Muscle of back (tissue), 11 donors: ENCODE results near the gene SLC22A31. TPM values are rescaled to one million over a fixed set of nuclear protein-coding genes. Genes with fewer than 3 reads are reported as not detected.

Source experiments
- DNase-seq, 3 donors: peaks; one replicate each; pipeline versions ENCODE4 v3.0.0 to v3.0.0-alpha.2; 2013
- polyA plus RNA-seq, 10 donors: library from polyadenylated mRNA; unstranded; fragments of 120-200 nt; gene quantifications; one replicate each; pipeline ENCODE4 v1.2.1, GENCODE V29; 2013; ENCODE audit not compliant: insufficient read length in 10 of 10

The SLC22A31 gene
- polyA plus RNA-seq, 10 donors, result 0.43 to 4.1 (median 1.1) TPM

DNA sequence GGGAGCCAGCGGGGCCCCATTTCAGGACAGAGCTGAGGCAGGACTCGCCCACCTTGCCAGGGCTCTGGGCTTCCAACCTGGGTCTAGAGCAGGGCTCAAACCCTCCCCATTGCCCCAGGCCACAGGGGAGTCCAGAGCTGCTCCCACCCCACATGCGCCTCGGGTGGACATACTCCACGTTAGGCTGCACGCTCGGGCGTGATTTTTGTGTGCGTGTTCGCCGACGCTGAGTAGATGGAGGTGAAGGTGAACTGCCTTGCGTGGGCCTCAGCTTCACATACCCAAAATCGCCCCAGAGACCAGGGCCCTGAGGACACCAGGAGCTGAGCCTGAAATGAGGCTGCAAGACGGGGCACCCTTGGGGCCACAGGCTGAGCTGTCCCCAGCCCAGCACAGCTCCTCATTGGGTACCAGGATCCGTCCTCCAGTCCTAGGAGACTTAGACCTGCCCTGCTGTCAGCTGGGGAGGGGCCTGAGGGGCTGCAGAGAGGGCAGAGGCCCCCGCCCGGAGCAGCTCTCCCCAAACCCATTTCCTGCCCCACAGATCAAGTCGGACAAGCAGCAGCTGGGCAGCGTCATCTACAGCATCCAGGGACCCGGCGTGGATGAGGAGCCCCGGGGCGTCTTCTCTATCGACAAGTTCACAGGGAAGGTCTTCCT is 20.6 kb downstream of the SLC22A31 start:
- no peak for DNase-seq

DNA sequence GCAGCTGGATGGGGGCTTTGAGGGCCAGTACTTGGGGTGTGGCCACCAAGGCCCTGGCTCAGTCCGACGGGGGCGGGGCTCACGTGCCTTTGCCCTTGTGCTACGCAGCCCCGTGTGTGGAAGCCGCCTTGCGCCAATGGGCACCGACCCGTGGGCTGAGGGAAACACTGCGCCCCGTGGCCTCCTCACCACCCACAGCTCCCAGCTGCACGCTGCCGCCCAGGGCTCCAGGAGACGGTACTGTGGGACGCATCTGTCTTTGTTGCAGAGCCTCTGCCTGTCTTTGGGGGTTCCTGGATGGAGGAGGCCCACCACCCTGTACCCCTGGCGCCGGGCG is 21.2 kb downstream of the SLC22A31 start:
- DNase-seq, result no peak

DNA sequence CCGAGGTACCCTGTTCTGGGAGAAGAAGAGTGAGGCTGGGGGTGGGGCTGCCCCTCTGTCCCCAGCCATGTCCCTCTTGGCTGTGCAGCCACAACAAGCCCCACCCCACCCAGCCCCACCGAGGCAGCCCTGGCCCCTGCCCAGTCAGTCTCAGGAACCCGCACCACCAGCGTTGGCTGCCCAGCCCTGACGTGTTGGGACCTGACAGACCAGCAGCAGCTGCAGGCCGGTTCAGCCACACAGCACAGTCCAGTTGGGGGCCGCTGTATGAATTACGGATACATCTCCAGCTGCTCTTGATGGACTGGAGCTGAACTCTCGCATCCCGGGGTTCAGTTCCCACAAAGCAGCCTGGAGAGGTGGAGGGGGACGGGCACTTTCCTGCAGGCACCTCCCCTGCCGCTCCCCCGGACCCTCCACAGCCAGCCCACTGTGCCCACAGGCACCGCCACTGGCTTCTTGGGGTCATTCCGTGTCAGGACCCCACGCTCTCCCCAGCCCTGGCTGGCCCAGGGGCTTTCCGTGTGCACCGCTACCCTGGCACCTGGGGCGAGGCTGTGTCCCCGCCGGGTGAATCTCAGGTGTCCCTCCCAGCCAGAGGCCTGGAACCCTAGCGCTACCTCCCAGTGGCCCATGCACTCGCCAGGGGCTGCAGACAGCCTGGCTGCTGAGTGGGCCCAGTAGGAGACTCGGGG is 21.7 kb downstream of the SLC22A31 start:
- DNase-seq, result no peak

DNA sequence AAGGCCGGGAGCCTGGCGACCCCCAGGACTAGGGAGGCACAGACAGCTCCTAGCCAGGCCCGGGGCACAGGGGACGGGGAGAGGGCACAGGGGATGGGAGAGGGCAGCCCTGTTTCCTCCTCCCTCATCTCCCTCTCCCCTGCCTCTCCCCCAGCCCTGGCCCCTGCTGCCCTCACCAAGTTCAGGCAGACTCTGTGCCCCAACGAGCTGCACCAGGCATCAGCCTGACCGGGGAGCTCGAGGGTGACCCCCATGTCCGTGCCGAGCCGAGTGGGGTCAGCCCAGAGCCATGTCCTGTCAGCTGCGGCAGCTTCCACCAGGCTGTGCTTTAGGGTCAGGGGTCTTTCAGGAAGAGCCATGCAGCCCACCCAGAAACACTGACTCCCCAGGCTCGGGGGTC is 22.8 kb downstream of the SLC22A31 start:
- DNase-seq, result no peak

DNA sequence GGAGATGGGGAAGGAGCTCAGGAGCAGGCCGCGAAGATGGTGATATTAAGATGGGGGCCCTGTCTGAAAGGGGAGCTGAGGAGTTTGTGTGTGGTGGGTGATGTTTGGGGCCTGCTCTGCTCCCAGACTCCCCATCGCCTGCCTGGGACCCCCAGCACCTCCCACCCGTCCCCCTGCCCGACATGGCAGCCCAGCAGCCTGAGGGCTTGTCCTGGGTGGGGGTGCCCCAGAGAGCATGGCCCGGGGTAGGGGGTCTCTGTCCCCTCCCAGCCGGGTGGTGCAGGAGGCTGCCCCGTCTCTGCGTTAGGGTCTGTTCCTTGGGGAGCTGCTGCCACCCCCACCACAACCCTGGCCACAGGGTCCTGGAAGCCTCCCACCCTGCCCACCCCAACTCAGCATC is 23.6 kb downstream of the SLC22A31 start:
- no peak for DNase-seq

DNA sequence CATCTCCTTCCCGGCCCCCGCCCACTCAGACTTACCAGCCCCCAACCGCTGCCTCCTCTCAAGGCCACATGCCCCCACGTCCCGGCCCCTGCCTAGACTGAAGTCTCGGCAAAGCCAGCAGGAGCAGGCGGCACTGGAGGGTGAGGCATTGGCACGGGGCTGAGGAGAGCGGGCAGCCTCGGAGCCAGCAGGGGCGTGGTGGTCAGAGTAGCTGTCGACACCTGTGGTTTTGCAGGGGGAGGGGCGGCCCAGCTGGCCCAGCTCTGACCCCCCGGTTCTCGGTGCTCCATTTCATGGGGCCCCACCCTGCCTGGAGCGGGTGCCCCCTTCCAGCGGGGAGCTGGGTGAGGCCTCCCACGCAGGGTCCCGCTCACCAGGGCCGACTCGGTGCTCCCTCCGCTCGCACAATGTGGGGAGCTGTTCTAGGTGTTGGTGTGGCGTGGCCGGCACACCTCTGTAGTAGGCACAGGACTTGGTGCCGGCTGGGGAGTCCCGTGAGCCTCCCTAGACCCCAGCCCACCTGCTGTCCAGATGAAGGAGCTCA is 24.1 kb downstream of the SLC22A31 start:
- DNase-seq, result no peak

DNA sequence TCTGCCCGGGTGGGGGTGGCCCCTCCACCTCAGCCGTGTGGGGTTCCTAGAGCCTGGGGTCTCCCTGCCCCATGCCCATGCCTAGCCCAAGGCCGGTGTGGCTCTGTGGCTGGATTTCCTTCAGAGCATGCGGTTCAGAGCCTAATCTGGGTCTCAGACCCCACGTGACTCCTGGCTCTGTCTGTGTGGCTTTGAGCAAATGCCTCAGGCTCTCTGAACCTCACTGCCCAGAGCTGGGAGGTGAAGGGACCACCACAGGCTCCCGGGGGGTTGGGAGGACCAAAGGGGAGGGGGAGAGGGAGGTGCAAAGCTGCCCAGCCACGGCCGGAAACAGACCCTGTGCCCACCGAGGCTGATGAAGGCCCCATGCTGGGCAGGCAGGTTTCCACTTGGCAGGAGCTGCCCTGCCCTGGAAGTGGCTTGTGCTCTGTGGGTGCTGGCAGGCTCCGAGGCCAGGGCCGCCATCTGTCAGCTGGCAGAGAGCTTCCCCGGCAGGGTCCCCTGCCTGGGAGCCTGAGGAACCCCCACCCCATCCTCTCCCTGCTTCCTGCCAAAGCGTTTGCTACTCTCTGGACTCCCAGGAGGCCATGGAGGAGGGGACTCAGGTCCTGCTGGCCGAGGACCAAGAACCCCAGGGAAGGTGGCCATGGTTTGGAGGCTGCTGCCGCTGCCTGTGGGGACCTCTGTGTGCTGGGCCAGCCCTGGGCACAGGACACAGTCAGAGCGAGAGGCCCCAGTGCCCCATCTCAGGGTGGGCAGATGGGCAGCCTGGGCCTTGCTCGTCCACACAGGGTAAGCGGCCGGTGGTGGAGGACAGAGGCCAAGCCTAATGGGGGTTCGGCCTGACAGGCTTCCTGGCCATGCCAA is 24.8 kb downstream of the SLC22A31 start:
- no peak for DNase-seq

DNA sequence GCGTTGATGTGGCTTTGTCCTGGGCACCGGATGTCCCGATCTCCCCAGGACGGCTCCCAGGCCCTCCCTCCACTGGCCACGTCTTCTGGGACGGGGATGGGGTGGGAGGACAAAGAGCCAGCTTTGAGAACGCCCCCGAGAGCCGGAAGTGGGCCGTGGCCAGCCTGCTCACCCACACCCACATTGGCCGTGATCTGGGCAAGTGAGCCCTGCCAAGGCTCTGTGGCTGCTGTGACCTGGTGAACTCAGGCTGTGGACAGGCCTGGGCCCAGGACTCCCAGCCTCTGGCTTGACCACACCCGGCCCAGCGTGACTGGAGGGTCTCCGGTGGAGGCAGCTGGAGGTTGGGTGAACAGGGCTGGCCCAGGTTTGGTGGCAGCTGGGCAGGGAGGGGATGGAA is 25.5 kb downstream of the SLC22A31 start:
- DNase-seq, result no peak

DNA sequence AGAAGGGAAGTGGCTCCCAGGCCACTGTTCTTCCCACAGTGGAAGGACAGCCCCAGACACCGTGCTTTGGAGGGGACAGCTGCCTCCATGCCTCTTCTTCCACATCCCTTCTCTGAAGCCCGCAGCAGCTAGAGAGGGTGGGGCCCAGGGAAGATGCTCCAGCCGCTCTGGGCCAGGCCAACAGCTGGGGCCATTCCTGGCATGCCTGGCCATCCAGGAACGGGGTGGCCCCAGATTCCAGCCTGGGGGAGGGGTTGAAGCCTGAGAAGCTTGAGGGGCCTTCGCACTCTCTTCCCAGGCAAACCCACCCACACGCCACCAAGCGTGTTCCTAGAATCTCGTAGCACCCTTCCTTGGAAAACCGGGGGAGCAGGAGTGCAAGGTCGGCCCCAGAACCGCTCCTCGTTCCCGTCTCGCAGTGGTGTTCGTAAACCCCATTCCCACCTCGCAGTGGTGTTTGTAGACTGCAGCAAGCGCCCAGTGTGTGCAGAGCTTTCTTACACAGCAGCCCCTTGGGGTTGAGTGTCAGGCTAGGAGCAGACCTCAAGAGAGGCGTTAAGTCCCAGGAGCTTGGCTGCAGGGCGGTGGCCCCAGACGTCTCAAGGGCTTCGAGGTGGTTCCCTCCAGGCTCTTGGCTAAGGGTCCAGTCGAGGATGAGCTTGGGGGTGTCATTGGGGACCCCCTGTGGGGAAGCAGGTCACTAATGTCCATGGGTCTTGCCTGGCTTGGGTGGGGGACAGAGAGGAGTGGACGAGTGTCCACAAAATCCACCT is 26.1 kb downstream of the SLC22A31 start:
- DNase-seq, result peak in 1 of 3 donors; percentile 63

DNA sequence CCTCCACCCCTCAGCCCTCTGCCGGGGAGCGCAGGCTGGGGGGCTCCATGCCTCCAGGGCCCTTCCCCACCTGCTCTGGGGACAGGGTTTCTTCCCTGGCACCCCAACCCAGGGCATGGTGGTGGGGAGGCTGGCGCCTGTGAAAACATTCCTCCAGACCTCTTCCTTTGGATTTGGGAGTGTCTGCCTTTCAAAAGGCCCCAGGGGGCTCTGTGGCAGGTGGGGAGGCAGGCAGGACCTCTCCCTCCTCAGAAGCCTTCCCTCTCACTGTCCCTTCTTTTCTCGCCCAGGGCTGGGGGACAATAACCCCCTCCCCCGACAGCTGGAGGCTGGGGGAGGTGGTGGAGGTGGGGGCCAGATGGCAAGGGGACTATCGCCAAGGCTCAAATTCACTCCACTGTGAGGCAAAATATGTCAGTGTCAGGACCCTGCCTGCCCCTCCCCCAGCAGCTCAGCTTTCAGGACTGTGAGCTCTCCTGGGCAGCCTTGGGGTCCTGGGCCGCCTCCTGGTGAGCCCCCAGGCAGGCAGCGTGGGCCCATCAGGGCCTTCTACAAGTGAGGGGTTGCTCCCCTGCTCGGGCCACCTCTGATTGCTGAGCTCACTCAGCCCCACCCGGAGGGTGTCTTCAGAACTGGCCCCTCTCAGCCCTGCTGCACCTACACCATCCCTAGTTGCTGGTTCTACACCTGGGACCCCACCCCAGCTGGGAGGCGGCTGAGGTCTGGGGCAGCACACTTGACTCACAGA is 27.0 kb downstream of the SLC22A31 start:
- no peak for DNase-seq

DNA sequence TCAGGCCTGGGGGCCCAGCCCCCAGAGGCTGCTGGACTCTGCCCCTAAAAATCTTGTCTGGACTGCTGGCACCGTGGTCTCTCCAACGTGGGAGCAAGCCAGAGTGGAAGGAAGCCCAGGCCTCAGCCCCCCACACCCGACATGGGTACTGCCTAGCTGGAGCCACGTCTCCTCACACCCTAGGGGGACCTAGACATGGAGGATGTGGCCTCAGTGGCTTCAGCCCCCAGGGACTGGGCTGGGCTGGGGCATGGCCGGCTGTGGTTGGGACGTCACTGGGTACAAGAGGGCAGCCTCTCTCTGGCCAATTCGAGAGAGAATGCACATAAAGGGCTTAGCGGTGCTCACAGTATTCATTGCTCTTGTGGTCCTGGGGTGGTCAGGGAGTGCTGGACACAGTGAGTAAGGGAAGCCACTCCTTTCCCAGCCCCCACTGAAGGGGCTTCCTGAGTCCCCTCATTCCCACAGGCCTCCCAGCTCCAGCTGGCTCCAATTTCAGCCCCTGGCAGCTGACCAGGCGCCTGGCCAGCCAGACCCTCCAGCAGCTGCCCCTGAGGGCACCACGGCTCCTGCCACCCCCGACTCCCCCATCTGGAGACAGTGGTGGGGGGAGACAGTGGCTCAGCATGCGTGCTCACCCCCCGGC is 27.7 kb downstream of the SLC22A31 start:
- peak in 1 of 3 donors; percentile 64 for DNase-seq

DNA sequence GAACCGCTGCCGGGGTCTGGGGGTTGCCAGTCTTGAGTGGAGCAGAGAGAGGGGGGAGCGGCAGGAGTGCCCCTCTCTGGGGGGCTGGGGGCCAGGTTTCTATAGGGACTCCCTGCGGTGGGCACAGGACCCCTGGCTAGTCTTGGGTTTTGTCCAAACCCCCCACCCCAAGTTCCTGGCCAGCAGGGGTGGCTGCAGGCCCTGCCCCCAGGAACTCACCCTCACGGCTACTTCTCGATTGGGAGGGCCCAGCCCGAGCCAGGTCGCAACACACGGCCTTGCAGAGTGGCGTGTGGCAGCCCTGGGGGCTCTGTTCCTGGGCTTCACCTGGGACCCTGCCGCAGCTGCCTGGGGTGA is 28.2 kb downstream of the SLC22A31 start:
- no peak for DNase-seq

DNA sequence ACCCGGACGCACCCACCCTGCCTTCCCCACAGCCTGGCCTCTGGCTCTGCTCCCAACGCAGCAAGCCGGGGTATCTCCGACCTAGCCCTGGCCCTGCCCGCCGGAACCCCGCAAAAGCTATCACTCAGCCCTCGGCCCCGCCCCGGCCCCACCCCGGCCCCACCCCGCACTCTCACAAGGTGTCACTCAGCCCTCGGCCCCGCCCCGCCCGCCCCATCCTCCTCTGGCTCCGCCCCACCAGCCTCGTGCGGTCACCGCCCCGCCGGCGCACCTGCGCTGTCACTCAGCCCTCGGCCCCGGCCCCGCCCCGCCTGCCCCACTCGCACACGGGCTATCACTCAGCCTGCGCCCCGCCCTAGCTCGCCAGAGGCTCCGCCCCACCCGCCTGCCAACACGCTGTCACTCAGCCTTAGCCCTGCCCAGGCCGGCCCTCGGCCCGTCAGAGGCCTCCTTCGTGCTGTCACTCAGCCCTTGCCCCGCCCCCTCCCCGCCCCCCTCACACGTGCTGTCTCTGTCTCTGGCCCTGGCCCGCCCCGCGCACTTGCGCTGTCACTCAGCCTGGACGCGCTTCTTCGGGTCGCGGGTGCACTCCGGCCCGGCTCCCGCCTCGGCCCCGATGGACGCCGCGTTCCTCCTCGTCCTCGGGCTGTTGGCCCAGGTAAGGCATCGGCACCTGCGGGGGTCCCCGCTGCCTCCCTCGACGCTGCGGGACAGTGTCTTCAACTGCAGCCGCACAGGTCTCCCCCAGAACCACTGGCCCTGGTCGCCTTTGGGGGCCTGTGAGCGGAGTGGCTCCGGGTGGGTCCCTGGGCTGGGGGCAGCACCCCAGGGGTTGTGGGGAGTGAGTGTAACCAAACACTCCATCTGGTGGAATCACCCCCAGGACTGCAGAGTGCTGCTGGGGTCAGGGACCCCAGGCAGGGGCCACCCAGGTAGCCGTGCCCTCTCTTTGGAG is 28.8 kb downstream of the SLC22A31 start, which contains the start of gene CDH15:
Gene CDH15 (plus strand): TSS at position 533 of the 955 bp plus-strand sequence. CDS start 84 bp downstream, at position 617.
- DNase-seq, result peak; percentile 90 to 93 (median 91)

DNA sequence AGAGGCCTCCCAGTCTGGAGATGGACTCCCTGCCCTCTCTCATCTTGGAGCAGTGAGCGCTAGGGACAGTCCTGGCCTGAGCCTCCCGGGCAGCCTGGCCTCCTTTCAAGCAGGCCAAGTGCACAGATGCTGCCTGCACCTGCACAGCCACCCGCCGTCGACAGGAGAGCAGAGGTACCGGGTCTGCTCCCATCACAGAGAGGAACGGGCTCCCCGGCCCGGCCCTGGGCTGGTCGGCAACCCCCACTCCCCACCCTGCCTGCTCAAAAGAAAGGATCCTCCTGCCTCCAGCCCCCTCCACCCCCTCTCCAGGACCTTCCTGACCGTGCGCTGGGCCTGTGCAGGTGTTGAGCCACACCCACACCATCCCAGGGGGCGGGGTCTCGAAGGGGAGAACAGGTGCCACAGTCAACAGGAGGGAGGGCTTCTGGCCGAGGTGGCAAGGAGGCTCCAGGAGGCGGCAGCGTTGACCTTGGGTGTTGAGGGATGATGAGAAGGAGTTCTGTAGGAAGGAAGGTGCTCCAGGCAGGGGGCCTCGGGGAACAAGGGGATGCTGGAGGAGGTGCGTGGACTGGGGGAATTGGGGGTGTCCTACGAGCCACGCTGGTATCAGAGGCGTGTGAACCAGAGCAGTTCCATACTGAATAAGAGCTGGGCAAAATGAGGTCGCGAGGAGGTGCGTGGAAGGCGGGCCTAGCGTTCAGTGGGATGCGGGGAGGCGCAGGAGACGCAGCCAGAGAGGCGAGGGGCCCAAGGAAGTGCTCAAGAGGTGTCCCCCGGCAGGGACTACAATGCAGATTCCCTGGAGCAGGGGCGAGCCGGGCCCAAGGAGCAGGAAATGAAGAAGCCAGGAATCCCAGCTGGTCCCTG is 29.8 kb downstream of the SLC22A31 start:
- no peak for DNase-seq

DNA sequence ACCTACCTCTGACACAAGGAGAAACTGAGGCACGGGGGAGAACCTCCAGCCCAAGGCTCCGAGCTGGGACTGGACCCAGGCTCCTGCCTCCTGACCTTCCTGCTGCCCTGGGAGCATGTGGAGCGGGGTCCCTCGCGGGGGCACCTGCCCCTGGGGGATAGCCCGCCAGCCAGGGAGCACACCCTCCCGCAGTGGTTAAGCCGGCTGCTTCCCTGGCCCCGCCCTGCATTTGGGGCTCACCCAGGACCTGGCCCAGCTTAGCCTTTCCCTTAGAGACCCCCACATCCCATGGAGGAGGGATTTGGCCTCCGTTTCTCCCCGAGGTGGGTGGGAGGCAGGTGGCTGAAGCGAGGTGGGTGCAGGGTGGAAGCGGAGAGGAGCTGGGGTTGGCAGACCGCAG is 30.6 kb downstream of the SLC22A31 start:
- no peak for DNase-seq

DNA sequence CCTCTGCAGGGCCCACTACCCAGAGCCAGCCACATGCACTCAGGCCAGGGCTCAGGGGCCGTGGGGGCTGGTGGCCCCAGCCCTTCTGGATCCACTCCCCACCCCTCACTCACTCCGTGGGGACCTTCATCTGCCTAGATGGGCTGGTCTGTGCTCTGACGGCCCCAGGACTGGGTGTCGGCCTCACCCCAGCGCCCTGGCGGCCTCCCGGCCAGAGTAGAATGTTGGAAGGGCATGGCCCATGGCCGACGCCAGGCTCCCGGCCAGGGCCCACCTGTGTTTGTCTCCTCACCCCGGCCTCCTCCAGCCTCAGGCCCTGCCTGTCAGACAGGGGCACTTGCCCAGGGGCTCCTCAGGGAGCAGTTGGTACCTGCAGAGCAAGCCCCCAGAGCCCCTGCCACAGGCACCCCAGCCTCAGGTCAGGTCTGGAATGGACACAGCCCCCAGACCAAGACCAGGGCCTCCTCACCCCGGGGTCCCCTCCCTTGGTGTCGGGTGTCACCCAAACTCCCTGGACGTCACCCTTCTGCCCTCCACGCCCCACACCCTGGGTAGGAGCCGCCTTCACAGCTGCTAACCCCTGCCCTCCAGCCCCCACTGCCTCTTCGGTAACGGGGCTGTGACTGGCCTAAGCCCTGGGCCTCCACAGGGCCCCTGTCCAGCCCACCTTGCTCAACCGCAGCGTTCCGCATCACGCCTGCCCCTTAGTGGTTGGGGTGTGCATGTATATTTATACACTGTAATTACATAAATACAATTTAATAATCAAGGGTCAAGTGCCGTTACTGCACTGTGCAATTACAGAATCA is 31.8 kb downstream of the SLC22A31 start:
- no peak for DNase-seq

DNA sequence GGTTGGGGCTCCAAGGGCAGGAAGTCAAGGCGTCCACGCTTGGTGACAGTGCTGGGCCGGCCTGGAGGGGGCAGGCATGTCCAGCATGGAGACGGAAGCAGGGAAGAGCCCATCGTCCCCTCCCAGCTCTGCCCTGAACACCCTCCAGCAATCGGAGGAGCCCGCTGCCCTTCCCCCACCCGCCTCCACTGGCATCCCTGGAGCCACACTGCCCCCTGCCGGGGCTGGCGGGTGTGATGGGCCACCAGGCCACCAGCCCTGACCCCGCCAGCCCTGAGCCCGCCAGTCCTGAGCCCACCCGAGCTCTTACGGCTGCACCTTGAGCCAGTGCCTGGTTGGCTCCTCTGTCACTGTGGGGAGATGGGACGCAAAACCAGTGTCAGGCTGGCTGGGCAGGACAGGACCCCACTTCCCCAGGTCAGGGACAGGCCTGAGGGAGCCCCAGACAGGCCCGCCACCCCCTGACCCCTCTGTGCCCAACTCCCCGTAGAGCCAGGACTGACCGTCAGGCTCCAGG is 32.9 kb downstream of the SLC22A31 start:
- peak; percentile 48 to 79 (median 72) for DNase-seq
